ENCODE measurements around the gene FOXD4L5.
"Not testable (repeated sequence)": the region's sequence is repeated elsewhere in the genome, so short reads cannot be mapped to it uniquely, and the experiment has no call there.

Gene FOXD4L5

DNA sequence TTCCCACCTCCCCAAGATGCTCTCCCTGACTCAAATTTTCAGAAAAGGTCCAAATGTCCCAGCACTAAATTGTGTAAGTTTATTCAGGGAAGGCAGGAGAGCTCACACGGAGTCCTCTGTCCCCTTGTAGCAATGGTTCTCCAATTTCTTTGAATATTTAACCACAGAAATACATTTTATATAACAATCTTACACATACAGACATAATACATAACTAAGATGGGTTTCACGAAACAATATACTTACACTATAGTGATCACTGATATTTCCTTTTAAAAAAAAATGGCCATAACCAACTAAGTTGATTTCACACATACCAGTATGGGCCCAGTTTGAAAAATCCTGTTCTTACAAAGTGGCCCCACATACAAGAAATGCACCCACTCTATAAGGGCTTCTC lies at the start of gene FOXD4L5:
FOXD4L5 (minus strand) TSS at position 101 of the 400 bp plus-strand sequence. CDS start 832 bp downstream, outside the sequence.
- not testable (repeated sequence) for DNase-seq

DNA sequence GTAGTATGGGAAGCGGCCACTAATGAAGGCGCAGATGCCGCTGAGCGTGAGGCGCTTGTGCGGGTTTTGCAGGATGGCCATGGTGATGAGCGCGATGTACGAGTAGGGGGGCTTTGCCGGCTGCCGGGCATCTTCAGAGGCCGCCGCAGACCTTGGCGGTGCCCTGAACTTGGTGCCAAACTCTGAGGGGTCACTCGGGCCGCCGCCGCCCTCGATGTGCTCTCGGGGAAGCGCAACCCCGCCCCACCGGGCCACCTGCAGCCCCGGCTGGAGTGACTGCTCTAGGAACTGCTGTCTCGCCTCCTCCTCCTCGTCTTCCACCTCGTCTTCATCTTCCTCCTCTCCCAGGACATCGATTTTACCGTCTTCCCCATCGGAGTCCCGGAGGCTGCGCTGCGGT lies 1.1 kb downstream of the FOXD4L5 start:
- DNase-seq, result not testable (repeated sequence)

DNA sequence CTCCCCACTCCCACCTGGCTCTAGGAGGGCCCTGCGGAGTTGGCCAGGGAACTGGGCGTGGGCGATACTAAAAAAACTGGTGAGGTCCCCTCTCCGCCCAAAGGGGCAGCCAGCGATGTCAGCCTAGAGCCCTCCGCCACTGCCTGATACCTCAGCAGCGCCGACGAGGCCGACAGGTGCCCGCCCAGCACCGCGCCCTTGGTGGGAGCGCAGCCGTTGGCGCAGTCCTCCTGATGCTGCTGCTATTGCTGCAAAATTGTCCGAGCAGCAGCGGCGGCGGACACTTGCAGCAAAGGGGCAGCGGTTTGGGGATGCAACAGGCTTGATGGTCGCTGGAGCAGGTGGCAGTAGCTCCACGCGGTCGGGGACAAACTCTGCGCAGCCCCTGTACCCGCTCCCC lies 2.0 kb downstream of the FOXD4L5 start:
- not testable (repeated sequence) for DNase-seq

All from NCI-H2081 treated with DMSO at 0.1 percent for 48 hours (cell line).